ENCODE data around the gene ACTN4. TPM values are rescaled to one million over a fixed set of nuclear protein-coding genes. Genes with fewer than 3 reads are reported as not detected.

Gene ACTN4
- total RNA-seq, 1 experiment from 2014 or later, result 506 TPM

GRCh38 chr19:38638461-38638860 lies 9.0 kb upstream of the ACTN4 start (continued):
- TF ChIP-seq ATF2 (CRISPR knock-in tag; IDR thresholded peaks at IDR 0.05; ENCODE audit: borderline replicate concordance, low read depth) (no peak), ATF1 (CRISPR knock-in tag; IDR thresholded peaks at IDR 0.05) (no peak), PREB (CRISPR knock-in tag; IDR thresholded peaks at IDR 0.05; ENCODE audit: borderline replicate concordance) (no peak), NFYB (CRISPR knock-in tag; conservative IDR thresholded peaks at IDR 0.05; ENCODE audit: low read depth) (no peak), ZNF671 (CRISPR knock-in tag; IDR thresholded peaks at IDR 0.05) (no peak), ZNF416 (CRISPR knock-in tag; IDR thresholded peaks at IDR 0.05) (no peak), ZBTB21 (CRISPR knock-in tag; IDR thresholded peaks at IDR 0.05; ENCODE audit: borderline replicate concordance) (no peak), JUN (CRISPR knock-in tag; IDR thresholded peaks at IDR 0.05) (no peak), CREM (CRISPR knock-in tag; IDR thresholded peaks at IDR 0.05) (no peak), NFATC4 (CRISPR knock-in tag; IDR thresholded peaks at IDR 0.05) (no peak), ZNF281 (CRISPR knock-in tag; IDR thresholded peaks at IDR 0.05) (no peak)

GRCh38 chr19:38639679-38640078 lies 7.8 kb upstream of the ACTN4 start:
- Mint-ChIP-seq H3K9me3 (no peaks in the 10 kb centered on the region), H3K27ac (no peak overlapping the region), H3K4me1 (peaks cover 27% of the 10 kb centered on the region), H3K27me3 (ENCODE audit: low read depth) (no peaks in the 10 kb centered on the region), H3K4me3 (no peak overlapping the region), H3K36me3 (peaks cover 12% of the 10 kb centered on the region)
- no peak for DNase-seq (ENCODE audit: low spot score)
- ChIA-PET CTCF (interaction anchor here (0.6 to 1.7 kb wide), 3 partner anchors 79 to 237 kb away, joined by 3 to 7 read pairs (median 4); partner anchors contain the start of gene FAM98C), POLR2A (interaction anchor here (0.5 kb wide), 1 partner anchor 47 kb away, joined by 7 read pairs; no protein-coding TSS in a partner anchor)
- no peak for ATAC-seq
- TF ChIP-seq E2F4 (CRISPR knock-in tag; IDR thresholded peaks at IDR 0.05; ENCODE audit: borderline replicate concordance, low read depth) (no peak), ZSCAN18 (CRISPR knock-in tag; IDR thresholded peaks at IDR 0.05) (no peak), HMGA2 (CRISPR knock-in tag; IDR thresholded peaks at IDR 0.05) (no peak), GABPB1 (CRISPR knock-in tag; IDR thresholded peaks at IDR 0.05) (no peak), PRRX2 (CRISPR knock-in tag; IDR thresholded peaks at IDR 0.05) (no peak), HMGXB4 (CRISPR knock-in tag; IDR thresholded peaks at IDR 0.05) (no peak), USF1 (CRISPR knock-in tag; IDR thresholded peaks at IDR 0.05) (no peak), TP53 (CRISPR knock-in tag; IDR thresholded peaks at IDR 0.05) (no peak), ZNF532 (CRISPR knock-in tag; IDR thresholded peaks at IDR 0.05; ENCODE audit: borderline replicate concordance) (no peak), ELF4 (CRISPR knock-in tag; IDR thresholded peaks at IDR 0.05; ENCODE audit: low read depth) (no peak), MAX (CRISPR knock-in tag; IDR thresholded peaks at IDR 0.05) (no peak)
